ENCODE data around the gene NFATC2. TPM values are rescaled to one million over a fixed set of nuclear protein-coding genes. Genes with fewer than 3 reads are reported as not detected.

The NFATC2 gene
- total RNA-seq, 6 experiments from 2014 or later: 3.9 to 7.1 (median 4.7) TPM

GRCh38 chr20:51486197-51487005 is 56.1 kb downstream of the NFATC2 start:
- ATAC-seq (no peak), DNase-seq (no peak)
- Histone ChIP-seq H3K9me3 (no peaks in the 10 kb centered on the region), H3K27me3 (no peaks in the 10 kb centered on the region), H3K4me3 (no peak overlapping the region), H3K36me3 (no peaks in the 10 kb centered on the region), H3K4me1 (no peaks in the 10 kb centered on the region), H3K27ac (no peak overlapping the region)
- 49% methylated on average over 8 of the region's 12 CpGs for WGBS (ENCODE audit: insufficient coverage, low coverage, low lambda C conversion rate, missing lambda C conversion rate)
- intact Hi-C loops (cut with DNase I): no loop called here
- TF ChIP-seq POLR2A (IDR thresholded peaks at IDR 0.05): no peak
- TF ChIP-seq CTCF (IDR thresholded peaks at IDR 0.05): no peak

GRCh38 chr20:51484831-51485230 is 57.7 kb downstream of the NFATC2 start:
- no peaks in the 10 kb centered on the region for H3K36me3 ChIP-seq
- WGBS (ENCODE audit: insufficient coverage, low coverage, low lambda C conversion rate, missing lambda C conversion rate): 100% methylated on average over 3 of the region's 4 CpGs
- H3K4me1 ChIP-seq: no peaks in the 10 kb centered on the region
- intact Hi-C loops (cut with DNase I): no loop called here
- no peak for DNase-seq
- no peaks in the 10 kb centered on the region for H3K27me3 ChIP-seq
- TF ChIP-seq POLR2A (IDR thresholded peaks at IDR 0.05) (no peak), CTCF (IDR thresholded peaks at IDR 0.05) (no peak)
- ATAC-seq: no peak
- no peaks in the 10 kb centered on the region for H3K9me3 ChIP-seq
- no peak overlapping the region for H3K4me3 ChIP-seq
- no peak overlapping the region for H3K27ac ChIP-seq

- H3K27ac ChIP-seq: no peak overlapping the region
- no peaks in the 10 kb centered on the region for H3K9me3 ChIP-seq
- no peak overlapping the region for H3K4me3 ChIP-seq
- intact Hi-C loops (cut with DNase I): no loop called here
- no peaks in the 10 kb centered on the region for H3K27me3 ChIP-seq
- no peak for ATAC-seq
- H3K4me1 ChIP-seq: no peaks in the 10 kb centered on the region
- no peak for DNase-seq
- WGBS (ENCODE audit: insufficient coverage, low coverage, low lambda C conversion rate, missing lambda C conversion rate): 85% methylated on average over 9 of the region's 16 CpGs
- H3K36me3 ChIP-seq: no peaks in the 10 kb centered on the region
- TF ChIP-seq POLR2A (IDR thresholded peaks at IDR 0.05): no peak
- TF ChIP-seq CTCF (IDR thresholded peaks at IDR 0.05): no peak
Measured at GRCh38 chr20:51484141-51484815, 58.2 kb downstream of the NFATC2 start.

GRCh38 chr20:51482836-51483473 is 59.6 kb downstream of the NFATC2 start:
- 91% methylated on average over 10 of the region's 15 CpGs for WGBS (ENCODE audit: insufficient coverage, low coverage, low lambda C conversion rate, missing lambda C conversion rate)
- no peaks in the 10 kb centered on the region for H3K9me3 ChIP-seq
- no peaks in the 10 kb centered on the region for H3K36me3 ChIP-seq
- ATAC-seq: no peak
- no peak overlapping the region for H3K4me3 ChIP-seq
- no peaks in the 10 kb centered on the region for H3K4me1 ChIP-seq
- TF ChIP-seq POLR2A (IDR thresholded peaks at IDR 0.05) (no peak), CTCF (IDR thresholded peaks at IDR 0.05) (no peak)
- H3K27me3 ChIP-seq: no peaks in the 10 kb centered on the region
- H3K27ac ChIP-seq: no peak overlapping the region
- no peak for DNase-seq
- intact Hi-C loops (cut with DNase I): no loop called here
